Endothelial cell of umbilical vein (primary cell): Measurements from ENCODE around the gene GUCY1B1. TPM values are rescaled to one million over a fixed set of nuclear protein-coding genes. Genes with fewer than 3 reads are reported as not detected.

Experiments
- BruUV-seq: library from RNA; stranded (reverse); fragments of 400-500 nt; replicated peaks from 2 replicates; lab custom pipeline; 2021; lab: Mats Ljungman, UMichigan
- CTCF ChIA-PET: fragments of 300-600, 350-600 bp; sonication (Branson Sonifier 250); formaldehyde crosslinking; loops from one replicate; lab custom pipeline; 2021; ENCODE audit warnings: antibody characterized with exemption, inconsistent platforms; lab: Charles Lee
- POLR2A ChIA-PET: fragments of 300-600, 350-600 bp; sonication (Branson Sonifier 250); formaldehyde crosslinking; loops from one replicate; lab custom pipeline; 2021; ENCODE audit warnings: antibody characterized with exemption, inconsistent platforms; lab: Charles Lee
- DNase-seq: peaks from one replicate; pipeline ENCODE4 v3.0.0-alpha.2; 2011; ENCODE audit warnings: low read depth, low spot score
- FAIRE-seq: peaks from 2 replicates; lab custom pipeline; 2011; peaks lifted over from hg19 to GRCh38; lab: Jason Lieb, UNC
- H2AFZ ChIP-seq: 2 replicates; pipeline ENCODE4 v1.6.0; 2012; ENCODE audit warnings: low read depth, low read length, control low read depth, inconsistent platforms
- H3K27ac ChIP-seq: 2 replicates; pipeline ENCODE4 v1.5.1; 2011; ENCODE audit warnings: low read depth, mild to moderate bottlenecking, control low read depth, low read length, moderate library complexity; ENCODE audit not compliant: insufficient read depth
- H3K27me3 ChIP-seq, 2 experiments: 2 replicates each; pipeline versions ENCODE4 v1.6.0 to v1.6.1; 2011; ENCODE audit warnings: low read length in 2 of 2, mixed read lengths in 1 of 2; ENCODE audit not compliant: control insufficient read depth in 2 of 2, insufficient read depth in 2 of 2
- H3K36me3 ChIP-seq, 2 experiments: 2 replicates in 1 of 2; 3 replicates in 1 of 2; pipeline ENCODE4 v1.5.1; 2011; ENCODE audit warnings: low read length in 2 of 2, mild to moderate bottlenecking in 1 of 2, moderate library complexity in 1 of 2; ENCODE audit not compliant: control insufficient read depth in 2 of 2, insufficient read depth in 2 of 2; ENCODE audit errors: extremely low read depth in 1 of 2
- H3K4me1 ChIP-seq: 3 replicates; pipeline ENCODE4 v1.5.1; 2011; ENCODE audit warnings: mild to moderate bottlenecking, low read length; ENCODE audit not compliant: control insufficient read depth, insufficient read depth; ENCODE audit errors: extremely low read depth
- H3K4me2 ChIP-seq: 2 replicates; pipeline ENCODE4 v1.6.1; 2011; ENCODE audit warnings: low read length, control low read depth, mixed read lengths; ENCODE audit not compliant: insufficient read depth
- H3K4me3 ChIP-seq, 3 experiments: fragments of 200-600 bp in 1 of 3; sonication (generic), shearing (Covaris generic) in 1 of 3; replicated peaks in 1 of 3; 2 replicates each; pipeline ENCODE4 v1.5.1; 2011 to 2016; ENCODE audit warnings: control low read depth in 3 of 3, low read length in 3 of 3, mild to moderate bottlenecking in 2 of 3, inconsistent platforms in 1 of 3, low read depth in 1 of 3, moderate library complexity in 1 of 3; ENCODE audit not compliant: insufficient read depth in 1 of 3
- H3K79me2 ChIP-seq: 2 replicates; pipeline ENCODE4 v1.6.0; 2012; ENCODE audit warnings: low read length, inconsistent platforms; ENCODE audit not compliant: control insufficient read depth, insufficient read depth
- H3K9ac ChIP-seq: replicated peaks from 2 replicates; pipeline ENCODE3; 2011; ENCODE audit warnings: low read length, control low read depth; ENCODE audit not compliant: insufficient read depth; ENCODE audit errors: extremely low read depth
- H3K9me1 ChIP-seq: replicated peaks from 3 replicates; pipeline ENCODE4 v1.6.0; 2011; ENCODE audit warnings: mild to moderate bottlenecking, low read length; ENCODE audit not compliant: control insufficient read depth, insufficient read depth; ENCODE audit errors: extremely low read depth
- H3K9me3 ChIP-seq: replicated peaks from 2 replicates; pipeline ENCODE4 v1.5.1; 2012; ENCODE audit warnings: low read length, inconsistent platforms; ENCODE audit not compliant: control insufficient read depth, insufficient read depth
- H4K20me1 ChIP-seq: replicated peaks from 2 replicates; pipeline ENCODE3; 2011; ENCODE audit warnings: mild to moderate bottlenecking, low read length; ENCODE audit not compliant: control insufficient read depth, insufficient read depth; ENCODE audit errors: extremely low read depth
- CTCF ChIP-seq, 2 donors: IDR thresholded peaks; 1 replicate in 1 of 2; 2 replicates in 1 of 2; pipeline ENCODE4 v1.5.1; 2011; ENCODE audit warnings: low read length in 2 of 2, mild to moderate bottlenecking in 2 of 2, moderate library complexity in 2 of 2, control low read depth in 1 of 2, inconsistent platforms in 1 of 2, low read depth in 1 of 2; ENCODE audit not compliant: insufficient read depth in 1 of 2; ENCODE audit errors: extremely low read depth in 1 of 2
- EZH2 ChIP-seq: IDR thresholded peaks from 2 replicates; pipeline ENCODE4 v1.6.1; 2012; ENCODE audit warnings: borderline replicate concordance, low read depth, mild to moderate bottlenecking, moderate library complexity, low read length, inconsistent platforms; ENCODE audit not compliant: severe bottlenecking
- FOS ChIP-seq: IDR thresholded peaks from 2 replicates; pipeline ENCODE4 v1.6.1; 2011; ENCODE audit warnings: mild to moderate bottlenecking, low read length, moderate library complexity, borderline replicate concordance; ENCODE audit not compliant: insufficient read depth
- GATA2 ChIP-seq: IDR thresholded peaks from 2 replicates; pipeline ENCODE4 v1.7.0; 2011; ENCODE audit warnings: low read depth, mild to moderate bottlenecking, moderate library complexity, mixed read lengths, low read length; ENCODE audit not compliant: insufficient read length, insufficient read depth
- JUN ChIP-seq: IDR thresholded peaks from 2 replicates; pipeline ENCODE4 v1.6.1; 2011; ENCODE audit warnings: borderline replicate concordance, low read depth; ENCODE audit not compliant: insufficient read length, insufficient read depth
- MAX ChIP-seq: IDR thresholded peaks from 2 replicates; pipeline ENCODE4 v1.6.1; 2011; ENCODE audit not compliant: insufficient read depth, insufficient read length
- MYC ChIP-seq: IDR thresholded peaks from one replicate; pipeline ENCODE4 v1.6.1; 2011; ENCODE audit warnings: mild to moderate bottlenecking, low read depth, low read length
- POLR2A ChIP-seq: IDR thresholded peaks from 2 replicates; pipeline ENCODE4 v1.6.1; 2012; ENCODE audit warnings: low read depth, mild to moderate bottlenecking, control low read depth, low read length
- POLR2AphosphoS5 ChIP-seq: IDR thresholded peaks from 2 replicates; pipeline ENCODE4 v1.6.1; 2012; ENCODE audit warnings: low read depth, mild to moderate bottlenecking, control low read depth, low read length, moderate library complexity; ENCODE audit not compliant: insufficient read depth
- dilution Hi-C: fragments of 300-500 bp; cut with MboI; formaldehyde crosslinking; loops from one replicate; pipeline ENCODE4 v1.15.0; 2019; ENCODE audit warnings: low sequenced_read_pairs; ENCODE audit not compliant: extremely low pct_ligation_motif_present
- intact Hi-C: fragments of 100-400 bp; cut with micrococcal nuclease; formaldehyde crosslinking; loops from one replicate; pipeline ENCODE4 v1.10.0; 2022
- polyA plus RNA-seq, 4 experiments: library from polyadenylated mRNA; depleted of rRNA in 3 of 4; stranded (reverse) in 3 of 4; unstranded in 1 of 4; fragments of >200 nt; gene quantifications; 2 replicates each; pipeline versions ENCODE4 v1.2.1 to v1.2.3, GENCODE V29; 2011 to 2012; ENCODE audit warnings: missing spikeins in 1 of 4
- total RNA-seq: library from RNA; stranded (reverse); gene quantifications from 2 replicates; pipeline ENCODE4 v1.2.3, GENCODE V29; 2021

Gene GUCY1B1
- total and polyA plus RNA-seq, 2 donors (not counting 3 experiments of a cell fraction or from before 2014, with no cell fraction given): 1.9 to 4.7 TPM

- ChIA-PET POLR2A (no interaction called here), CTCF (no interaction called here)
- no peaks in the 10 kb centered on the region for H3K9me3 ChIP-seq
- H3K27me3 ChIP-seq: no peaks in the 10 kb centered on the region
- no peak overlapping the region for H3K4me2 ChIP-seq
- no peak overlapping the region for H3K27ac ChIP-seq
- H3K4me3 ChIP-seq: no peak overlapping the region
- no peaks in the 10 kb centered on the region for H3K4me1 ChIP-seq
- no peak overlapping the region for H3K9ac ChIP-seq
- intact Hi-C loops (no loop called here), dilution Hi-C loops (no loop called here)
- DNase-seq: no peak
- H3K79me2 ChIP-seq: no peaks in the 10 kb centered on the region
- TF ChIP-seq EZH2 (no peak), POLR2A (no peak), FOS (no peak), JUN (no peak), MAX (no peak), GATA2 (no peak), MYC (no peak), CTCF (IDR thresholded peaks at IDR 0.05; ENCODE audit: extremely low read depth in 1 of 2, insufficient read depth in 1 of 2, low read depth in 1 of 2, low read length in 2 of 2) (no peak), POLR2AphosphoS5 (no peak)
- FAIRE-seq: no peak
- H4K20me1 ChIP-seq: no peaks in the 10 kb centered on the region
- H3K9me1 ChIP-seq: no peaks in the 10 kb centered on the region
- no peak overlapping the region for H2AFZ ChIP-seq
- no TSS peak for BruUV-seq
- no peaks in the 10 kb centered on the region for H3K36me3 ChIP-seq
Measured at GRCh38 chr4:155751569-155751968, 7.3 kb upstream of the GUCY1B1 start.
